ENCODE results near the gene NTRK2. TPM values are rescaled to one million over a fixed set of nuclear protein-coding genes. Genes with fewer than 3 reads are reported as not detected.
A peak's percentile ranks its signal among the peaks of the same experiment; 100 is the strongest.

NTRK2 gene
- total RNA-seq, 6 experiments from 2014 or later, result 0.18 to 0.49 (median 0.30) TPM

- intact Hi-C loops (cut with DNase I), result no loop called here
- no peak for ATAC-seq
- WGBS (ENCODE audit: insufficient coverage, low coverage, low lambda C conversion rate, missing lambda C conversion rate), result 53% methylated on average over 9 of the region's 9 CpGs
Observed at GRCh38 chr9:84950879-84951811, 281.6 kb downstream of the NTRK2 start.

DNA sequence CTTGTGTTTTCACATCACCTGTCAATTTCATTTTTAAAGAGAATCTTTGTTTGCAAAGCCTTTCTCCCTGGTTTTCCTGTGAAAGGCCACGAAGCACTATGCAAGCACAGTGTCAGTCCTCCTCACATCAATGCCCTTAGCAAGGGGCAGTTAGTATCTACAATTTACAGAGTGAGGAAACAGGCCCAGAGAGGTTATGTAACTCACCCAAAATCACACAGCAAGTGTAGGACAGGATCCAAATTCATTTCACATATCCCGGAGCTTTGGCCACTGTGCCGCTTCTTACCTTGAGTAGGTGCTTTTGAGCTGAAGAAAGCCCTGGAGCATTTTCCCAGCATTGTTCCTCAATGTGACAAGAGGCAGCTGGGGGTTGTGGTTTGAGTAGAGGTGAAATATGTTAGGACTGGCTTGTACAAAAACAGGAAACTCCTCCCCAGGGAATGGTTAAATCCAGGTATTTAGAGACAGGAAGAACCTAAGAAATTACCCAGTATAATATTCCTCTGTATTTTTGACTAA, 283.8 kb downstream of the NTRK2 start:
- H3K4me1 ChIP-seq, result no peaks in the 10 kb centered on the region
- no peaks in the 10 kb centered on the region for H3K9me3 ChIP-seq
- H3K4me3 ChIP-seq, result no peak overlapping the region
- no peak overlapping the region for H3K27ac ChIP-seq
- no peak for DNase-seq
- intact Hi-C loops (cut with DNase I), result no loop called here
- no peaks in the 10 kb centered on the region for H3K27me3 ChIP-seq
- no peak for ATAC-seq
- H3K36me3 ChIP-seq, result no peaks in the 10 kb centered on the region
- WGBS (ENCODE audit: insufficient coverage, low coverage, low lambda C conversion rate, missing lambda C conversion rate), result 88% methylated on average over 3 of the region's 3 CpGs
- TF ChIP-seq POLR2A (IDR thresholded peaks at IDR 0.05) (no peak), CTCF (IDR thresholded peaks at IDR 0.05) (no peak)

More at GRCh38 chr9:84950879-84951811, 281.6 kb downstream of the NTRK2 start:
- TF ChIP-seq CTCF (IDR thresholded peaks at IDR 0.05), result no peak
- TF ChIP-seq POLR2A (IDR thresholded peaks at IDR 0.05), result no peak
- Histone ChIP-seq H3K4me1 (no peaks in the 10 kb centered on the region), H3K36me3 (no peaks in the 10 kb centered on the region), H3K27me3 (no peaks in the 10 kb centered on the region), H3K4me3 (no peak overlapping the region), H3K27ac (no peak overlapping the region), H3K9me3 (no peaks in the 10 kb centered on the region)
- no peak for DNase-seq

DNA sequence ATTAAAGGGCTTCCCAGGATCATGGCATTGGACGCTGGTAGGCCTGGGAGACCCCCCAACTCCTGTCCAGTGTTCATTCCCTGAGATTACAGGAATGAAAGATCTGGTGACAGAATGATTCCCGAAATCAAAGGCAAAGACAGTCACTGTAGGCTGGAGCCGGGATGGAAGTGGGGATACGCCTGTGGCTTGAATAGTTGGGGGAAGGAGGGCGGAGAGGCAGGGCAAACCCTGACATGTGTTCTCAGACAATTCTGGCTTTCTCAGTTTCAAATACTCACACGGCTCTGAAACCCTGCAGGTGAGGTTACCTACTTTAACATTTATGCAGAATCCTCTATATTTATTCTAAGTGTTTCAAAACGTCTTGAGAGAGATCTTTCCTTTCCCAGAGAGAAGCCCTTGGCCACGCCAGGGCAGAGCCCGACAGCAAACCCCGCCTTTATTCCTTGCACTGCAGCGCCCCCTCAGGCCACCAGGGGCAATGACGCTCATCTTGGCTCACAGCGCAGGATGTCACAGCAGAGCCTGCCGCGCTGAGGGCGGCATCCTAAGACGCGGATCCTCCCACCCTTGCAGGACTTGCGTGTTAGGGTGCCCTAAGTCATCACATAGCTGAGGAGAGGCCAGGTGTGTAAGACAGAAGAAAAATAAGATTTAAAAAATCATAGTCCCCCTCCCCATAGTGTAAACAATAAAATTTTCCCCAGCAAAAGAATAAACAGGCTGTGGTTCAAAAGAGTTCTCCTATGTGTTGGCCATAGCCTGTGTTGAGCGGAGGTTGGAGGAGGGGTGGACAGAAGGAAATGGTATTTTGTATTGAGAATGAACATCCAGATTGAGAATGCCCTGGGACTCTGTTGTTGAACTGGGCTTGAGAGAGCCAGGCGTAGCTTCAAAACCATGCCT, 284.5 kb downstream of the NTRK2 start:
- no peak overlapping the region for H3K27ac ChIP-seq
- H3K36me3 ChIP-seq, result no peaks in the 10 kb centered on the region
- no peak for TF ChIP-seq POLR2A (IDR thresholded peaks at IDR 0.05)
- TF ChIP-seq CTCF (IDR thresholded peaks at IDR 0.05), result peak; percentile 48 to 79 (median 70)
- ATAC-seq (peak; percentile 77 to 94 (median 84)), DNase-seq (peak; percentile 59 to 70 (median 60))
- 18% methylated on average over 20 of the region's 21 CpGs for WGBS (ENCODE audit: insufficient coverage, low coverage, low lambda C conversion rate, missing lambda C conversion rate)
- intact Hi-C loops (cut with DNase I), result no loop called here
- no peak overlapping the region for H3K4me3 ChIP-seq
- H3K4me1 ChIP-seq, result no peaks in the 10 kb centered on the region
- no peaks in the 10 kb centered on the region for H3K27me3 ChIP-seq
- no peaks in the 10 kb centered on the region for H3K9me3 ChIP-seq

DNA sequence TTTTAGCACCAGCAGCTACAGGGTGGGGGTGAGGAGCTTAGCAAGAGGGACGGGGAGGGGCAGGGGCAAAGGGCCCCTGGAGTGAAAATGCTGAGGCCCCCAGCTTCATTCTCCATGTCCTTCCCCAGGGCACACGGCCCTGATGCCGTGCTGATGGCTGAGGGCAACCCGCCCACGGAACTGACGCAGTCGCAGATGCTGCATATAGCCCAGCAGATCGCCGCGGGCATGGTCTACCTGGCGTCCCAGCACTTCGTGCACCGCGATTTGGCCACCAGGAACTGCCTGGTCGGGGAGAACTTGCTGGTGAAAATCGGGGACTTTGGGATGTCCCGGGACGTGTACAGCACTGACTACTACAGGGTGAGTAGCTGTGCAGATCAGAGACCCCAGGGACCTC, 285.6 kb downstream of the NTRK2 start:
- Histone ChIP-seq H3K4me1 (no peaks in the 10 kb centered on the region), H3K9me3 (no peaks in the 10 kb centered on the region), H3K36me3 (no peaks in the 10 kb centered on the region), H3K27me3 (no peaks in the 10 kb centered on the region), H3K27ac (no peak overlapping the region), H3K4me3 (no peak overlapping the region)
- intact Hi-C loops (cut with DNase I), result no loop called here
- no peak for DNase-seq
- TF ChIP-seq POLR2A (IDR thresholded peaks at IDR 0.05) (no peak), CTCF (IDR thresholded peaks at IDR 0.05) (no peak)
- WGBS (ENCODE audit: insufficient coverage, low coverage, low lambda C conversion rate, missing lambda C conversion rate), result 20% methylated on average over 1 of the region's 18 CpGs
- no peak for ATAC-seq
